Limb (tissue), 2 donors: ENCODE results near the gene ARF3.

ENCODE experiments used
- DNase-seq, 2 donors: peaks; one replicate each; pipeline ENCODE4 v3.0.0-alpha.2; 2016; ENCODE audit errors: extremely low spot score in 2 of 2

The ARF3 gene

DNA sequence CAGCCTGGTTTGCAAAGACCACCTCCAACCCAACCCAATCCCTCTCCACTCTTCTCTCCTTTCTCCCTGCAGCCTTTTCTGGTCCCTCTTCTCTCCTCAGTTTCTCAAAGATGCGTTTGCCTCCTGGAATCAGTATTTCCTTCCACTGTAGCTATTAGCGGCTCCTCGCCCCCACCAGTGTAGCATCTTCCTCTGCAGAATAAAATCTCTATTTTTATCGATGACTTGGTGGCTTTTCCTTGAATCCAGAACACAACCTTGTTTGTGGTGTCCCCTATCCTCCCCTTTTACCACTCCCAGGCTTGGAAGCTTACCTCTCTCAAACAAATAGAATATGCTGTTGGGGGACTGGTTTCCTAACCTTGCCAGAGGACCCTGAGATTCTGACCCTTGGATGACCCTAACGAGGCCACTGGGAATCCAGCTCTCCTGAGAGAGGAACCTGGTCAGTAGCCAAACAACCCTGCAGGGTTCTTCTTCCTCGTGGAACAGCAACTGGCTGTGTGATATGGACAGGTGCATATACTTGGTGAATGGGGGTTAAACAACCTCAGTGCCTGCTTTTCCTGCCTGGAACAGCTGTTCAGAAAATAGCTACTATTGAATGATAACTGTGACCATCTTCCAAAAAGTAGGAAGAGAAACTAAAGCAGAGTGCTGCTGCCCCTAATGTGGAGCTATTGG lies 25.3 kb upstream of the ARF3 start:
- no peak for DNase-seq

- DNase-seq, result no peak
Observed at GRCh38 chr12:48981757-48982157, 24.5 kb upstream of the ARF3 start.

- peak in 1 of 2 donors; percentile 57 for DNase-seq
Observed at GRCh38 chr12:48980953-48981756, 23.9 kb upstream of the ARF3 start.

- DNase-seq, result no peak
Observed at GRCh38 chr12:48980389-48980952, 23.2 kb upstream of the ARF3 start.

GRCh38 chr12:48979602-48980388 lies 22.5 kb upstream of the ARF3 start:
- DNase-seq, result no peak

DNA sequence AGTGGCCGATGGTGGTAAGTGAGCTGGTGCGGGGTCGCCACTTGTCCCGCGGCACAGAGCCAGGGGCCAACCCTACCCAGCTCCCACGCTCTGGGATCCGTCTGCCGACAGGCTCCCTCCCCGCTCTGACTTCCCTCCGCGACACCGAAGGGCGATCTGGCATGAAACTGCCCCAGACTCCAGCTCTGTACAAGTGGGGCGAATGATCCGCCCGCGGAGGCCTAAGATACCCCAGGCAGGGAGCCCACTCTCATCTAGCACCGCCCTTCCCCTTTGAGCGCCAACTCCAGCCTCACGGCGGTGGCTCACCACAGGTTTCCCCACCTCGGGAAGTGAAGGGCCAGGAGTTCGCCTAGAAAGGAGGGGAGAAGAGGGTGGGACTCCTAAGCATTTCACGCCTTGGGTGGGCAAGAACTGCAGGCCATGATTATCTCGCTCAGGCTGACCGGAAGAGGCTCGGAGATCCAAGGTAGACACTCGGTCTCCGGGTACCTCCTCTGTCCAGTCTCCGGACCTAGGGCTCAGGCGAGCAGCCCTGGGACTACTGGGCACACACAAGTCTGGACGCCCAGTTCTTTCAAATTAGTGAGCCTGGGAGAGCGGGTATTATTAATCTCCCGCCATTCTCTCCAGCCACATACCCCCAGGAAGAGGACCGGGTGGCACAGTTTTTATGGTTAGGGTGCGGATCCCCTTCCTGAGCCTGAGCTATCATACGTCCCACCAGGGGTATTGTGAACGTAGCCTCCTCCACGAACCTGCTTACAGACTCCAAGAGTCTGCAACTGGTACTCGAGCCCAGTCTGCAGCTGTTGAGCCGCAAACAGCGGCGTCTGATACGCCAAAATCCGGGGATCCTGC lies 21.7 kb upstream of the ARF3 start:
- no peak for DNase-seq

DNA sequence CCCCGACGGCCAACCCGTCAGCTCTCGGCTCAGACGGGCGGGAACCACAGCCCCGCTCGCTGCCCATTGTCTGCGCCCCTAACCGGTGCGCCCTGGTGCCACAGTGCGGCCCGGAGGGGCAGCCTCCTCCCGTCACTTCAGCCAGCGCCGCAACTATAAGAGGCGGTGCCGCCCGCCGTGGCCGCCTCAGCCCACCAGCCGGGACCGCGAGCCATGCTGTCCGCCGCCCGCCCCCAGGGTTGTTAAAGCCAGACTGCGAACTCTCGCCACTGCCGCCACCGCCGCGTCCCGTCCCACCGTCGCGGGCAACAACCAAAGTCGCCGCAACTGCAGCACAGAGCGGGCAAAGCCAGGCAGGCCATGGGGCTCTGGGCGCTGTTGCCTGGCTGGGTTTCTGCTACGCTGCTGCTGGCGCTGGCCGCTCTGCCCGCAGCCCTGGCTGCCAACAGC lies 21.0 kb upstream of the ARF3 start, which contains the start of gene WNT1:
TSS of gene WNT1 (plus strand) at position 32 of the 450 bp plus-strand sequence. CDS start at position 361, 329 bp downstream.
- no peak for DNase-seq

- peak in 1 of 2 donors; percentile 77 for DNase-seq
Observed at GRCh38 chr12:48977290-48978281, 20.3 kb upstream of the ARF3 start.

DNA sequence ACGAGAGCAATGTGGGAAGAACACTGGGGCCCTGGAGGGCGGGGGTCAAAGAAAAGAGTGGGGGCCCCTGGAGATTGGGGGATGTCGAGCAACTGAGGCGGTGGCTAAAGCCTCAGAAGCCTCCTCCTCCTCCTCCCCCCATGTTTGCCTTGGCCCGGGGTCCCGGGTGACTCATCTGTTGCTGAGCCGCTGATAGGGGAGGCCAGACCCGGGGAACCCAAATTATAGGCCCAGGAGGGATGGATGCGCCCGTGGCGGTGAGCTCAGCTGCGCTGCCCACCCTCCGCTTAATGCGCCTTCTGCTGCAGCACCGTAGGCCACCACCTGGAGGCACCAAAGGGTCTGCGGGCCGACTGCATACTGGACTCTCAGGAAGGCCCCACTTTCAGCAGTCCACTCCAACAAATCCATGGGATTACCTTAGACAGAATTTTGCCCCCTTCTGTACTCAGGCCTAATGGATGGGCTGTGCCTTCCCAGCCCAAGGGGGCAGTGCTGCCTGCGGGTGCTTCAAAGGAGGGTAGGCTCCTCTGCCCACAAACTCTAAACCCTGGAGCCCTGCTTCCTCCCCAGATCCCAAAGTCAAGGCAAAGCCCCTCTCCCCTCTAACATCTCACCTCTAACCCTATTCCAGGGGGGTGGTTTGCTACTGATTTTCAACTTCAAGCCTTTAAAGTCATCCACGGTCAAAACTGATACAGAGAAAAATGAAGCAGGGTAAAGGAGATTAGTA lies 16.8 kb upstream of the ARF3 start:
- DNase-seq, result peak in 1 of 2 donors; percentile 68

DNA sequence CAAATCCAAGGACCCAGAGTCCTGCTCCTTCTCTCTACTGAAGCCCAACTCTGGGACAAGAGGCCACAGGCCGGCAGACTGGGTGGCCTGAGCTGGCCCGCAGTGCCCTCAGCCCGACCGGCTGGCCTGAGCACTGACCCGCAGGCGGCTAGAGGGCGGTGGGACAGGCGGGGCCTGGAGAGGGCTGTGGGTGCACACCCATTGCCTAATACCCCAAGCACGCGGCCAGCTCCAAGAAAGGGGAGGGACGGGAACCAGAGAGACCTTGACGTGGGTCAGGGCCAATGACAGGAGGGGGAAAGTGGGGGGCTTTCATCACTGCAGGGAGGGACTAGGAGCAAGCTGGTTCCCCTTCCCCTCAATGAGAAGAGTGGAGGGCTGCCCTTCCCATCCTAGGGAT lies 16.2 kb upstream of the ARF3 start:
- DNase-seq, result no peak

GRCh38 chr12:48972952-48973483 lies 15.7 kb upstream of the ARF3 start:
- DNase-seq, result no peak

DNA sequence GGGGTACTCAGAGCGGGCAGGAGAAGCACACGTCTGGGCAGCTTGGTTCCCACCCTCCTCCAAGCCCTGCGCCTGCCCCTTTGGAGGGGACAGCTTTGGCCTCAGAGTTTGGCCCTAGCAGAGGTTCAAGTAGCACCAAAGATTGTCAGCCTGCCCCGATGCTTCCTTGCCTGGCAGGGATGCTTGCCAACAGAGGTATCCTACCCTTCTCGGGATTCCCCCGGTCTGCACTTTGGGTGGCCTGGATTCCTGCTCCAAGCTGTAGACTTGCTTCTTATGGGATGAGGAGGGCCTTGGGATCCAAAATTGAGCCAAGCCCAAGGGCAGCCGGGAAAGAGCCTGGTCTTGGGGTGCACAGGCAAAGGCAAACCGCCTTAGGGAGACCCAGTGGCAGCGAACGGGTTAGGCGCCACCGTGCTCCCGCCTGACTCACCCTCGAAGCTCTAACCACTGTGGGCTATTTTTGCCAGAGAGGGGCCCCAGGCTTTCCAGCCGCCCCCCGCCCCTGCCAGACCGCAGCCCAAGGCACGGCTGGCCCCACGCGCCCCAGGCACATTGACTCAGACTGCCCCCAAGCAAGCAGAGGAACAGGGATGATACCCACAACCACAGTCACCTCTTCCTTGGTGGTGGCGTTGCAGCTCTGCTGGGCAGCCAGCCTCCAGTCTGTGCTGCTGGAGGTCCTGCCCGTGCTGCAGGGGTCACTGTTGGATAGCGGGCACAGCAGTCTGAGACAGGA lies 15.1 kb upstream of the ARF3 start:
- no peak for DNase-seq

GRCh38 chr12:48970702-48971334 lies 13.5 kb upstream of the ARF3 start:
- DNase-seq, result no peak

DNA sequence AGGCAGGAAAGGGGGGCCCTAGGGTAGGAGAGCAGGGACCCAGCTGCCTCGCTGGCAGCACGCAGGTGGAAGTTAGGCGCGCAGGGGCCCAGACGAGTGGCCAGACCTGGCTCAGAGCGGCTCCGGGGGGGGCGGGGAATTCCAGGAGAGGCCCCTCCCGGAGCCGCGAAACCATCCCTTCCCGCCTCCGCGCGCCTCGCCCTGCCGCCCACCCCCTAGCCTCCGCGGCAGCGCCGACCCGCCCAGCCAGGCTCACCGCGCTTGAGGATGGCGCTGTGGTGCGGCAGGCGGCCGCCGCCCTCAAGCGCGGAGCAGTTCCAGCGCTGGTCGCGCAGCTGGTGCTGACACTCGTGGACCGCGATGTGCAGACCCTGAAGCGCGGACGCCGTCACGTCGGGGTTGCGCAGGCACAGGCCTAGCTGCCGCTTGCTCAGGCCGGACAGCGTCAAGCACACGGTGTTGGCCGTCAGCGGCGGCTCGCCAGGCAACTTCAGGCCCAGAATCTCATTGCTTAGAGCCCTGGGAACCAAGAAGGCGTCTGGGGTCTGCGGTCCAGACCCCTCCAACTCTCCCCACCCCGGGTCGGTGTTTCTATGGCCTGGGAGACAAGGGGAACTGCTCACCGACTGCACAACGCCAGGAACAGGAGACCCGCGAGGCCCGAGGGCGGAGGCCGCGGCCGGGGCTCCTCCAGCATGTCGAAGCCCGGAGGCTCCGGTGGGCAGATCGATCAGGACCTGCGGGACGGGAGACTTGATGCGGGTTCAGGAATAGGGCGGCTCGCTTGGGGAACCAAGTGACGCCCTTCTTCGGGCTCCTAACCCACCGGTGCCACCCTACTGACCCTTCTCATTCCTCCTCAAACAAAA lies 12.8 kb upstream of the ARF3 start:
- DNase-seq, result peak in 1 of 2 donors; percentile 53

DNA sequence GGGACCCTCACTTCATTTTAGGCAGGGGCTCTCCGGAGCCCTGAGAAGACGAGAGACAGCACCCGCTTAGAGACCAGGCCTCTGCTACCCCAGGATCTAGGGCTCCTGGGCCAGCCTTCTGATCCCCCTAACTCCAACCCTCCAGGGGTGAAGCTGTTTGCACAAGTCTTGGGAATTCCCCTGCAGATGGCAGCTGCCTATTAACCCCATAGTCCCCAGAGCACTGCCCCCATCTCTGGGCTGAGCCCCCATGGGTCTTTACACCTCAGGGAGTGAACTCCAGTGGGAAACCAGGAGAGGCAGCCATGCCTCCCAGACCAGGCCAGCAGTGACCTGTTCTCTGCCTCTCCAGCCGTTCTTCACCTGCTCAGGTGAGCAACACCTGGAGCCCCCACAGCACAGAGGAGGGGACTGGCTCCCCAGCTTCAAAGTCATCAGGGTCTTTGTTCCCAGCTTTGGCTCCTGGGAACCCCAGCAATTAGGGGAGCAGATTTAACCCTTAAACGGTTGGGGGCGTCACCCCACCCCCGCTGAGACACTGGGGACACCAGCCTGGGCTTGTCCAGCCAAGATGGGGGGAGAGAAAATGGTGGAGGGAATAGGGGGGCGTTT lies 12.0 kb upstream of the ARF3 start:
- no peak for DNase-seq

DNA sequence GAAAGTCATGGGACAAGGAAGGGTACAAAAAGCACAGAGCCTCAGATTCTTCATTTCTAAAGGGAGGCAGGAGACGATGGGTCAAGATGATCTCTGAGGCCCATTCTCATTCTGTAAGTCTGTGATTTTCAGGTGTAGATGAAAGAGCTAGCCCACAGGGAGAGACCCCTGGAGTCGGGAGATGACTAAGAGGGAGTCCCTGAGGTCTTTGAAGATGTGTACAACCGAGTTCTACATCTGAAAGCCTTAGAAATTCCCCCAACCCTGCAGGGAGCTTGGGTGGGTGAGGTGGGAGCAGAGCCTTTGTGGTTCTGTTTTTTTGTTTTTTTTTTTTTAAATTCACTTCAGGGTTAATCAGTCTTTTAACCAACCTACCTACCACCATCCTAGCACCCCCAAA lies 11.2 kb upstream of the ARF3 start:
- no peak for DNase-seq
